ENCODE data around the gene GCLM.

The GCLM gene

DNA sequence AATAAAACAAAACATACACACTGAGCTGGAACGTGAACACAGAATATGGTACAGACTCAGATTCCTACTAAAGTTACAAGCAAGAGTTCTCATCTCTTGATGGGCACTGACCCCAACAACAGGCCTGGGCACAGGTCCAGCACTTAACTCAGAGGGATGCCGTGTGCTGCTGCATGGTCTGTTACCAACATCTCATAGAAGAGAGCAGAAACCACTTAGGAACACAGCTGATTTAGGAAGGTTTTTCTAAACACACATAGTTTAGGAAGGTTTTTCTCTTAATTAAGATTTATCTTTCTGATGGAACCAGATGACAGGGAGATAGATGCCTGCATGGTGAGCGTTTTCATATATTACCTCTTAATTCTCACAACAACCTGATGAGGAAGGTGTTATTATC, 1.5 kb downstream of the GCLM start:
- TF ChIP-seq, protein P1, sequence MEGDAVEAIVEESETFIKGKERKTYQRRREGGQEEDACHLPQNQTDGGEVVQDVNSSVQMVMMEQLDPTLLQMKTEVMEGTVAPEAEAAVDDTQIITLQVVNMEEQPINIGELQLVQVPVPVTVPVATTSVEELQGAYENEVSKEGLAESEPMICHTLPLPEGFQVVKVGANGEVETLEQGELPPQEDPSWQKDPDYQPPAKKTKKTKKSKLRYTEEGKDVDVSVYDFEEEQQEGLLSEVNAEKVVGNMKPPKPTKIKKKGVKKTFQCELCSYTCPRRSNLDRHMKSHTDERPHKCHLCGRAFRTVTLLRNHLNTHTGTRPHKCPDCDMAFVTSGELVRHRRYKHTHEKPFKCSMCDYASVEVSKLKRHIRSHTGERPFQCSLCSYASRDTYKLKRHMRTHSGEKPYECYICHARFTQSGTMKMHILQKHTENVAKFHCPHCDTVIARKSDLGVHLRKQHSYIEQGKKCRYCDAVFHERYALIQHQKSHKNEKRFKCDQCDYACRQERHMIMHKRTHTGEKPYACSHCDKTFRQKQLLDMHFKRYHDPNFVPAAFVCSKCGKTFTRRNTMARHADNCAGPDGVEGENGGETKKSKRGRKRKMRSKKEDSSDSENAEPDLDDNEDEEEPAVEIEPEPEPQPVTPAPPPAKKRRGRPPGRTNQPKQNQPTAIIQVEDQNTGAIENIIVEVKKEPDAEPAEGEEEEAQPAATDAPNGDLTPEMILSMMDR (IDR thresholded peaks at IDR 0.05; ENCODE audit: low read depth, low read length) = no peak
- DNase-seq (ENCODE audit: low read depth in 2 of 2) = peak; percentile 58 to 67
- H3K4me3 ChIP-seq (replicated peaks in 1 of 2; ENCODE audit: low read depth in 2 of 2, low read length in 2 of 2) = peak overlapping the region; percentile 70 to 75

DNA sequence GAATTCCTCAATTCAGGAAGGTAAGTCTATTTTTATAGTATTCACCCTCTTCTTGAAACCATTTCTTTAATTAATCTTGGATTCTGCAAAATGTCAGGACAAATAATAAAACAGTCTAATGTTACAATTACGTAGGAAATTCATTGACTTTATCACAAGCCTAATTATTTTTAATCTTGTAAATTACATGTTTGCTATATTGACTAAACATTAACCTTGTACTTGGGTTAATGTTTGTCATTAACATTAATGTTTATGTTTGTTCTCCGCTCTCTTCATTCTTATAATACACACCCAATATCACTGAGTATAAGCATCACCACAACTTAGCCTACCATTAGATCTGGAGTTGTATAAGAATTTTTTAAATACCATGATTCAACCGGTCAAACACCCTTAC, 2.8 kb downstream of the GCLM start:
- H3K4me3 ChIP-seq (replicated peaks in 1 of 2; ENCODE audit: low read depth in 2 of 2, low read length in 2 of 2) = peak overlapping the region in 1 of 2 donors; percentile 70
- TF ChIP-seq, protein P1 (IDR thresholded peaks at IDR 0.05; ENCODE audit: low read depth, low read length) = no peak

DNA sequence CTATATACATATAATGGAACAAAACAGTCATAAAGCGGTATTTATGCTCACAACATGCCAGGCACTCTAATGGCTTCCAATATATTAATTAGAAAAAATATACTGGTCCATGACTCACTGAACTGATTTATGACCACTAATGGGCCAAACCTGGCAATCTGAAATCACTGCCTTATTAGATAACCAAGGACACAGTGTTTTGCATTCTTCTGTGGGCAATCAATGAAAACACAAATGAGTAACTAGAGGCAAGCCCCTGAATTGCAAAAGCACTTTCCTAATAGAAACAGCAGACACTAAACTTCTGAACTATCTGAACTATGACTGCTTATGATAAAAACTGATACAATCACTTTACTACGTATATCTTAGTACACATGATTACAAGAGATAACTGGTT, 3.5 kb downstream of the GCLM start:
- H3K4me3 ChIP-seq (replicated peaks in 1 of 2; ENCODE audit: low read depth in 2 of 2, low read length in 2 of 2) = no peak overlapping the region
- peak; percentile 14 to 47 for DNase-seq (ENCODE audit: low read depth in 2 of 2)
- TF ChIP-seq, protein P1 (IDR thresholded peaks at IDR 0.05; ENCODE audit: low read depth, low read length) = no peak

More for the DNA sequence above, 2.8 kb downstream of the GCLM start:
- DNase-seq (ENCODE audit: low read depth in 2 of 2) = no peak

DNA sequence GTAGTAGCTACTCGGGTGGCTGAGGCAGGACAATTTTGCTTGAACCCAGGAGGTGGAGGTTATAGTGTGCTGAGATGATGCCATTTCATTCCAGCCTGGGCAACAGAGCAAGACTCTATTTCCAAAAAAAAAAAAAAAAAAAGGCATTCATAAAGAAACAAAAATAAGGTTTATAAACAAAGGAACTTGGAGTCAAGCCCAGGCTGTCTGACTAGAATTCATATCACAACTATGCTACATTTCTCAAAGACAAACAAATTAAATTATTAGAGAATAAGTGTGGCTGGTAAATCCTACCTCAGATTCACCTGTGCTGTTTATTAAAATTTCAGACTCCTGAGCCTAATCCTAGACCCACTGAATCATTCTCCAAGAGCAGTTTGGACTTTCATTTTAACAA, 4.2 kb downstream of the GCLM start:
- no peak overlapping the region for H3K4me3 ChIP-seq (replicated peaks in 1 of 2; ENCODE audit: low read depth in 2 of 2, low read length in 2 of 2)
- TF ChIP-seq, protein P1 (IDR thresholded peaks at IDR 0.05; ENCODE audit: low read depth, low read length) = no peak
- peak; percentile 39 to 57 for DNase-seq (ENCODE audit: low read depth in 2 of 2)

DNA sequence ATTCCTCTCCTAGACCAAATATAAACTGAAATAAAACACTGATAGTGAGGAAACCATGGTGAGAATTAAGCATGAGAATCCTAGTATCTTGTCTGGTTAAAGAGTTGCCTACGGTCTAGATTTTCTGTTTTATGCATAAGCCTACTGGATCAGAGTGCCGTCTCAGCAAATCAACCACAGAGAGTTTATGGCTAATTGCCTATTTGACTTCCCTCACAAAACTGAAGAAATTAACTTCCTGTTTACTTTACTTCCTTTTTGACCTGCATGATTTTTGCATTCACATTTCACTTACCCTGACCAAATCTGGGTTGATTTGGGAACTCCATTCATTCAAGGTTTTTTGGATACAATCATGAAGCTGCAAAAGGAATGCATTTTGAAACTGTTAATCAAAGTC, 5.0 kb downstream of the GCLM start:
- DNase-seq (ENCODE audit: low read depth in 2 of 2) = peak in 1 of 2 donors; percentile 18
- TF ChIP-seq, protein P1 (IDR thresholded peaks at IDR 0.05; ENCODE audit: low read depth, low read length) = no peak
- no peak overlapping the region for H3K4me3 ChIP-seq (replicated peaks in 1 of 2; ENCODE audit: low read depth in 2 of 2, low read length in 2 of 2)

DNA sequence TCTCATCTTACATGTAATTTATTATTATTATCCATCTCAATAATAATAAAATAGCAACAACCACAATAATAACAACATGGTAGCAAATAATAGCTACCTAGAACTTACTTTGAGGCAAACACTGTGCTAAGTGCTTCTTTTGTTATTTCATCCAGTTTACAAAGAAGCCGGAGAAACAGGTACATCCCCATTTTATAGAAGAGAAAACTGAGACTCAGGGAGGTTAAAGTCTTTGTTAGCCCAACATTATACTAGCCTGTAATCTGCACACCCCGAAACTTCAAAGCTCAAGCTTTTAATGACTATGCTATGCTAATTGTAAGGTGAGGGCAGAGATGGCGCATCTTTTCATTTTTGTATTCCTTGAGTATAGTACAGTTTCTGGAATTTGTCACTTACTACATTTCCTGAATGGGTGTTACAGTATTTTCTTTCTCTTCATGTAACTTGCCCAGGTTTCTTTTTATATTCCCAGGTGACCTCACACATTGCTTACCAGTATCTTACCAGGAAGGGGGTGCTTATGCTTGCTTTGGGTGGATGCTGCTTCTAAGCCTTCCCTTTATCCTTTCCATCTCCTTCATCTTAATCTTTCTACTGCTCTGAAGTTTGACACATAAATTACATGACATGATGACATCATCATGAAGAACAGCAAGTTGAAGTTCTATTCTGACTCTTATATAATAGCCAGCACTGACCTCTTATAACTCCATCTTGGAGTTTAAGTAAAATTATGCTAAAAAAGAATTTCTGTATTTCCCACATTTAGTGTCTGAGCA, 8.3 kb downstream of the GCLM start:
- no peak overlapping the region for H3K4me3 ChIP-seq (replicated peaks in 1 of 2; ENCODE audit: low read depth in 2 of 2, low read length in 2 of 2)
- no peak for DNase-seq (ENCODE audit: low read depth in 2 of 2)
- TF ChIP-seq, protein P1 (IDR thresholded peaks at IDR 0.05; ENCODE audit: low read depth, low read length) = no peak
